ENCODE measurements around the gene ATL1. TPM values are rescaled to one million over a fixed set of nuclear protein-coding genes. Genes with fewer than 3 reads are reported as not detected.

Gene ATL1
- total and polyA plus RNA-seq, 2 donors = 15.0 to 18.6 TPM

DNA sequence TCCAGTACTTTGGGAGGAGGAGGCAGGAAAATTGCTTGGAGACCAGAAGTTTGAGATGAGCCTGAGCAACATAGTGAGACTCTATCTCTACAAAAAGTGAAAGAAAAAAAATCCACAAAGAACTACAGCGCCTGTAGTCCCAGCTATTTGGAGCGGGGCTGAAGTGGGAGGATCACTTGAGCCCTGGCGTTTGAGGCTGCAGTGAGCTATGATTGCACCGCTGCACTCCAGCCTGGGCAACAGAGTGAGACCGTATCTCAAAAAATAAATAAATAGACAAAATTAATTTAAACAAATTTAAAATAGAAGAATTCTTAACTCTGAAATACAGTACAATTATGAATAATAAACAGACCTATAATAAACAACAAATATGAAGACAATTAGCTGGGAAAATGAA lies 40.9 kb downstream of the ATL1 start:
- no peak overlapping the region for H3K4me3 ChIP-seq (ENCODE audit: low read depth, low read length)
- H3K4me1 ChIP-seq (ENCODE audit: insufficient read depth) = no peaks in the 10 kb centered on the region
- H3K27ac ChIP-seq (ENCODE audit: low read depth) = no peak overlapping the region
- 65% methylated on average over 5 of the region's 5 CpGs for WGBS
- no peak for DNase-seq (ENCODE audit: extremely low spot score)
- no peaks in the 10 kb centered on the region for H3K36me3 ChIP-seq (ENCODE audit: insufficient read depth)

DNA sequence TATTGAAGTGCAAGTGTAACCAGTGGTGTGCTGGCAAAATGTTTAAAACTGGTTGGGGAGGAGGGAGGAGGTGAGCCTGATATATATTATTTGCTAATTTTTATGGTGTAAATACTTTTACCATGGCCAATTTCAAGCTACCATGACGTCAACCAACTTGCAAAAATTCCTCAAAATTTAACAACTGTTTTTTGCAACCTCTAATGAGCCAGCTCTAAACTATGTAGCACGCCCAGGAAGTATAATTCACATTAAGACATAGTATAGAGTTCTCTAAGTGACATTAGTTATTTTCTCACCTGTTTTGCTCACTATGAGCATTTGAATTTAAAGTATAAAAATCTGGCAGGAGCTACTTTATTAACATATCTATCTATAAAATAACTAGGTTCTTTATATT lies 41.4 kb downstream of the ATL1 start:
- Histone ChIP-seq H3K27ac (ENCODE audit: low read depth) (no peak overlapping the region), H3K36me3 (ENCODE audit: insufficient read depth) (no peaks in the 10 kb centered on the region), H3K4me3 (ENCODE audit: low read depth, low read length) (no peak overlapping the region), H3K4me1 (ENCODE audit: insufficient read depth) (no peaks in the 10 kb centered on the region)
- WGBS = 92% methylated on average over 2 of the region's 2 CpGs
- no peak for DNase-seq (ENCODE audit: extremely low spot score)

DNA sequence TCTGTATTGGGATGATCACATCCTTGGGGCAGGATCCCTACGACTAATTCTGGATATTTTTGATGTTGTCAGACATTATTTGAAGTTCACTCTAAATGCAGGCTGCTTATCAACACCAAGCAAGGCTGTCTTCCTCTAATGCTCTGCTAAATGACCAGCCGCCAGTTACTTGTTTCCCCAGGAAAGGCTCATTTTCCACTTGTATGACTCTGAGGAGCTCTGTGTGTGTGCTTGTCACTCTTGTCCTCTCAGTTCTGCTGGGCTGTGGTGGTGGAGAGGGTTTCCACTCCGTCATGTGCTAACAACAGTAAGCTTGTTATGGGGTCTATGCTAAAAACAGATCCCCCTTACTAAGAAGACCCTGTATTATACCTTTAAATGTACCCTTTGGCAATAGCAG lies 42.1 kb downstream of the ATL1 start:
- 88% methylated on average over 3 of the region's 3 CpGs for WGBS
- no peaks in the 10 kb centered on the region for H3K4me1 ChIP-seq (ENCODE audit: insufficient read depth)

DNA sequence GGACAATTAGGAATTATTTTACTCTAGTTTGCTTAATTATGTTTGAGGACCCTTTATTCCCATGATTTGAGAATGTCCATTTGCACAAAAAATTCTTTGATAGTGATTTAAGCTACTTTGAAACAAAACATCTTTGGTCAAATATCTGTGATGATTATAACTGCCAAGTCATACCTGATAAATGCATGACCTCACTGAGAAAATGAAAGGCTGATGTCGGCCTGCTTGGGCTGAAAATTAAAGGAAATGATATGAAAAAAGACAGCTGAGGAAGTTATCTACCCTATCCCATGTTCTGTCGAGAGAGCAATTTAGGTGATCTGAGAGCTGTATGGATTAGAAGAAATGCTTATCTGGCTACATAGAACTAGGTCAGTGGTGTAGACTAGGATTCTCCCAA lies 43.6 kb downstream of the ATL1 start:
- H3K4me3 ChIP-seq (ENCODE audit: low read depth, low read length) = no peak overlapping the region
- H3K27ac ChIP-seq (ENCODE audit: low read depth) = no peak overlapping the region
- H3K4me1 ChIP-seq (ENCODE audit: insufficient read depth) = no peaks in the 10 kb centered on the region
- WGBS = 69% methylated on average over 2 of the region's 2 CpGs
- H3K36me3 ChIP-seq (ENCODE audit: insufficient read depth) = no peaks in the 10 kb centered on the region
- DNase-seq (ENCODE audit: extremely low spot score) = no peak

More for the DNA sequence above, 42.1 kb downstream of the ATL1 start:
- DNase-seq (ENCODE audit: extremely low spot score) = no peak
- Histone ChIP-seq H3K36me3 (ENCODE audit: insufficient read depth) (no peaks in the 10 kb centered on the region), H3K4me3 (ENCODE audit: low read depth, low read length) (no peak overlapping the region), H3K27ac (ENCODE audit: low read depth) (no peak overlapping the region)

DNA sequence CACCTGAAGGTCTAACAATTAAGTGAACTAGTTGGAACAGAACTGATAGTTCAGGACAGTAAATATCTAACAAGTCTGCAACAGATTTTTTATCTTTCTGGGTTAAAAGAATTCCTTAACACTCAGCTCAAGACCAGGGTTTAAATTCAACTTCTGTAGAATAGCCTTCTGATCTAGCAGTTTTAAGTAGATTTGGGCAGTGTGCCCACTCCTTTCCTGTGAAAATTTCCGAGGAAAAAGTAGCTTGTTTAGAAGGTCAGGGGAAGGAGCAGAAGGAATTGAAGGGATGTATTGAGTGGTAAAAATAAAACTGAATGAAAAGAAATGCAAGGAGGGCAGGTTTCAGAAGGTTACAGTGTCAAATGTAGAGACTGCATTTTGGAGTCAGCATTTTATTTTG lies 45.8 kb downstream of the ATL1 start:
- no peak for DNase-seq (ENCODE audit: extremely low spot score)
- Histone ChIP-seq H3K36me3 (ENCODE audit: insufficient read depth) (no peaks in the 10 kb centered on the region), H3K4me1 (ENCODE audit: insufficient read depth) (no peaks in the 10 kb centered on the region), H3K4me3 (ENCODE audit: low read depth, low read length) (no peak overlapping the region), H3K27ac (ENCODE audit: low read depth) (no peak overlapping the region)
- 0% methylated on average over 1 of the region's 1 CpG for WGBS

DNA sequence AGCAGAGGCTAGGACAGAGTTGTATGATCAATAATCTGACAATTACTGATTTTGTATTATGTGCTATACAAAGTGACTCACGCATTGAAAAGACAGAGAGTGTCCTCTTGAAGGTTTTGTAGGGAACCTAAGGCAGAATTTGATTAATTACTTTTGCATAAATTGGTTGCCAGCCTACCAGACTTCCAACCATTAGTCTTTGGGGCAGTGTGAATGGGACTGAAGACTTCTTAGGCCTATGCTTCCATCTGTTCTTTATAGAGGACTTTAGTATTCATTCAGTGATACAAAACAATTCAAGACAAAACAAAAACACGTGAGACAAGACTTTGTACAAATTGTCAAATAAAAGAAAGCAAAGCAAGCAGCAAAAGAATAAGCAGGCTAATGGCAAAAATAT lies 46.5 kb downstream of the ATL1 start:
- Histone ChIP-seq H3K36me3 (ENCODE audit: insufficient read depth) (no peaks in the 10 kb centered on the region), H3K27ac (ENCODE audit: low read depth) (no peak overlapping the region), H3K4me3 (ENCODE audit: low read depth, low read length) (no peak overlapping the region), H3K4me1 (ENCODE audit: insufficient read depth) (no peaks in the 10 kb centered on the region)
- 91% methylated on average over 2 of the region's 2 CpGs for WGBS
- no peak for DNase-seq (ENCODE audit: extremely low spot score)

DNA sequence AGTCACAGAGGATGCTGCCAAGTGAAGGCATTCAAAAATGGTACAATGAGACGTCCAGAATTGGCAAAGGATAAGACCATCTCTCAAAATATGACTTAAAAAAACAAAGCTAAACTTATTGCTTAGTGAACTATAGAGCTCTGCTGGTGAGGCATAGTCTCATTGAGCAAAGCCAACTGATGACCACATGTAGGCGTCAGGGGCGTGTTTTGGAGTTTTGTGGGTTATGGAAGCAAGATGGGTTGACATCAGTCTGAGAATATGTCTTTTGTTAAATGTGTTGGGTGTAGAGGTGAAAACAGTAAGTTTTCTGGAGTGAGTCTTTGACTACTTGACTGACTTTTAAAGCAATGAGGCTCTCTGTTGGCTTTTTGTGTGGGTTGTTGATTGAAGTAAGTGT lies 47.2 kb downstream of the ATL1 start:
- H3K27ac ChIP-seq (ENCODE audit: low read depth) = no peak overlapping the region
- no peak for DNase-seq (ENCODE audit: extremely low spot score)
- no peaks in the 10 kb centered on the region for H3K4me1 ChIP-seq (ENCODE audit: insufficient read depth)
- WGBS = 85% methylated on average over 3 of the region's 3 CpGs
- no peak overlapping the region for H3K4me3 ChIP-seq (ENCODE audit: low read depth, low read length)
- H3K36me3 ChIP-seq (ENCODE audit: insufficient read depth) = no peaks in the 10 kb centered on the region

DNA sequence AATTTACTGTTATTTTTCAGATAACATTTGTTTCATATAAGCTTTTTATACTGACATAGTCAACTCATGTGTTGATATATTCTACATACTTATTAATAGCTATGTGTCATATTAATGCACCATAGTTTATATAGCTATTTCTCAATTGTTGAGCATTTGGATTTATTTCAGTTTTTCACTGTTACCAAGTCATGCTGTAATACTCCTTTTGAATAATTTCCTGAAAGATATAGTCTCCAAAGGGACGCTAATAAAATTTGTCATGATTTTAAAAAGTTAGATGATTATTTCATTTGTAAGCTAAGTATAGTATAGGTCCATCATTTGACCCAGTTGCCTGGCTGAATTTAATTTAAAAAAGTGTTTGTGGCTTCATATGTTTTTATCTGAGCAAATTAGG lies 47.8 kb downstream of the ATL1 start:
- Histone ChIP-seq H3K36me3 (ENCODE audit: insufficient read depth) (no peaks in the 10 kb centered on the region), H3K4me3 (ENCODE audit: low read depth, low read length) (no peak overlapping the region), H3K27ac (ENCODE audit: low read depth) (no peak overlapping the region), H3K4me1 (ENCODE audit: insufficient read depth) (no peaks in the 10 kb centered on the region)
- no peak for DNase-seq (ENCODE audit: extremely low spot score)
- WGBS = 78% methylated on average over 1 of the region's 1 CpG

DNA sequence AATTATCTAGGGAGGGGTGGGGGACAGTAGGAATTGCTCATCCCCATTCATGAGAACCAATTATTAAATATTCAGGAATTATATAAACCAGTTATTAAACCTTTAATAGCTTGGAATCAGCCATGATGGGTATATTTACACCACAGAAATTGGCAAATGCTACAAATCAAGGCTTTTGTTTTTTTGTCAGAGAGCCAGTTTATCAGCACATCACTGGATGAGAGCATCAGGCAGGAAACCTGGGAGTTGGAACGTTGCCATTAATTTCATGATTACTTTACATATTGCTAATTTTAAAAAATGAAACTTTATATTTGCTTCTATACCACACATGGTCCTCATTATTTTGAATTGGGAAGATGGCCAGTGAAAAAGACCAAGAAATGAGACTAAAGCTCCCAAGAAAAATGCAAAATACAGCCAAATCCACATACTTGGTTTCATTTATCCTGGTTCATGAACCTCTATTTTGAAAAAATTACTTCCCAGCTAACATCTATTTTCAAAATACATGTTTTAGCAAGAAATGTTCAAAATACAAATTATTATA lies 48.4 kb downstream of the ATL1 start:
- 73% methylated on average over 1 of the region's 1 CpG for whole genome bisulfite sequencing
- H3K4me3 ChIP-seq (ENCODE audit: low read depth, low read length) = no peak overlapping the region
- H3K4me1 ChIP-seq (ENCODE audit: insufficient read depth) = no peaks in the 10 kb centered on the region
- no peak for DNase-seq (ENCODE audit: extremely low spot score)
- H3K36me3 ChIP-seq (ENCODE audit: insufficient read depth) = no peaks in the 10 kb centered on the region
- H3K27ac ChIP-seq (ENCODE audit: low read depth) = no peak overlapping the region

DNA sequence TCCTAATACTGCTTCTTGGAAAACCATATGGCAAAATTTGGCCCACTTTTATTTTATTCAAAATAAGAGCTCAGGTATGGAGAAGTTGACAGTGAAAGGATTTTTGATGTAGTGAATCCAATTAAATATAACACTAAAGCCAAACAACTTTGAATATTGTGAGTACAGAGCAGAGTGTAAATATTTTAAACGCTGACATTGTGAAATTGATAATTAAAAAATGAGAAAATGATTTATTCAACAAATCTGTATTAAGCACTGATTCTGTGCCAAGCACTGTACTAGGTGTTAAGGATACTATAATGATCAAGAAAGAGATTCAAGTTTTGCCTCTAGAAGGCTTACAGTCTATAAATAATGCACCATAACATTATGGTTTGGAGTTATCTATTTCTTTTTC lies 50.5 kb downstream of the ATL1 start:
- Histone ChIP-seq H3K4me1 (ENCODE audit: insufficient read depth) (no peaks in the 10 kb centered on the region), H3K36me3 (ENCODE audit: insufficient read depth) (no peaks in the 10 kb centered on the region), H3K4me3 (ENCODE audit: low read depth, low read length) (no peak overlapping the region), H3K27ac (ENCODE audit: low read depth) (no peak overlapping the region)
- 94% methylated on average over 1 of the region's 1 CpG for WGBS
- DNase-seq (ENCODE audit: extremely low spot score) = no peak

DNA sequence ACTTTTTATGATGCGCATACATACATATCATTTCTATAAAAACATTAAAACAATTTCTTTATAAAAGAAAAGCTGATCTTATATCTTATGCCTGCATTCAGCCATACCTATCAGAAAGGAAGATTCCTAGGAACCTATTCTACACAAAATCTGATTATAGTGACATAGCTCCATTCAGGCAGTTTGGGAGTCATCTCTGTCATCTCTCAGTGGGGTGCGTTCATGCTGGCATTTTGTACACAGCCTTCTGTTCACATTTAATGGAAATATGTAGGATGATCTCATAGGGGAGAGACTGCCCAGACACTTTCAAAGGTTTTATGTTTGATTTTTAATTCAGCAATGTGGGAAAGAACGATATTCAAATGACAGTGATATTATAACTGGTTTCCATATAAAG lies 52.9 kb downstream of the ATL1 start:
- no peak overlapping the region for H3K4me3 ChIP-seq (ENCODE audit: low read depth, low read length)
- H3K4me1 ChIP-seq (ENCODE audit: insufficient read depth) = no peaks in the 10 kb centered on the region
- WGBS = 93% methylated on average over 3 of the region's 3 CpGs
- H3K27ac ChIP-seq (ENCODE audit: low read depth) = no peak overlapping the region
- no peak for DNase-seq (ENCODE audit: extremely low spot score)
- no peaks in the 10 kb centered on the region for H3K36me3 ChIP-seq (ENCODE audit: insufficient read depth)

DNA sequence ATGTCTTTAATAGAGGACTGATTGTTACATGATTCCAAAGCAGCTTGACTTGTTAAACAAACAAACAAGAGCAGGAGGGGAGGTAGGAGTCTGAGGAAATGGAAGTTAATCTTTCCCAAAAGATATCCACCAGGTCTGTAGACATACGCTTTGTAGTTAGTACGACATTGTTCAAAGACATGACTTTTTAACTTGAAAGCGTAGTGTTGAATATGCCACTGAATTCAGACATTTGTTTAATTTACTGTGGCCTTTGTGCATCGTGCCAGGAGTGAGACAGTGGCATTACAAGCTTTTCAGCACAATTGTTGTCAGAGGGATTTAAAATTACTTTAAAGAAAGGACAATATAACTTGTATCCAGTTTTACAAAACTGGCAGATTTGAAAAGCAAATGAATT lies 55.1 kb downstream of the ATL1 start:
- H3K4me3 ChIP-seq (ENCODE audit: low read depth, low read length) = no peak overlapping the region
- H3K4me1 ChIP-seq (ENCODE audit: insufficient read depth) = no peaks in the 10 kb centered on the region
- no peak overlapping the region for H3K27ac ChIP-seq (ENCODE audit: low read depth)
- 57% methylated on average over 4 of the region's 4 CpGs for WGBS
- no peak for DNase-seq (ENCODE audit: extremely low spot score)
- H3K36me3 ChIP-seq (ENCODE audit: insufficient read depth) = no peaks in the 10 kb centered on the region

DNA sequence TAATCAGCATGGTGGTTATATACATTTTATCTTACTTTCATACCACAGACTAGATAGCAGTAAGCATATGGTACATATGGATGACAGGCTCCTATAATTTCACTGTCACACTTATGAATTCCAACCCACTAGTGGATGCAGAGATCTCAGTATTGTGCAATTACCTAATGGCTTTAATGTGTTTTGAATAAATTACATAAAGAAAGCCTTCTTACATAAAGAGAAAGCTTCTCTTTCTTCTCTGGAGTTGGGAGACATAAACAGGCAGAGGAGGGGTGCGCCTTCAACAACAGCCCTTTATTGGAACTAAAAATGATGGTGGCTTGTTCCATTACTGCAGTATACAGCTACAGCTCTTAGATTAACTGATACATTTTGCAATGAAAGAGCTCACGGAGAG lies 55.6 kb downstream of the ATL1 start:
- H3K4me3 ChIP-seq (ENCODE audit: low read depth, low read length) = no peak overlapping the region
- 98% methylated on average over 2 of the region's 2 CpGs for WGBS
- no peak overlapping the region for H3K27ac ChIP-seq (ENCODE audit: low read depth)
- H3K4me1 ChIP-seq (ENCODE audit: insufficient read depth) = no peaks in the 10 kb centered on the region
- H3K36me3 ChIP-seq (ENCODE audit: insufficient read depth) = no peaks in the 10 kb centered on the region
- DNase-seq (ENCODE audit: extremely low spot score) = no peak

DNA sequence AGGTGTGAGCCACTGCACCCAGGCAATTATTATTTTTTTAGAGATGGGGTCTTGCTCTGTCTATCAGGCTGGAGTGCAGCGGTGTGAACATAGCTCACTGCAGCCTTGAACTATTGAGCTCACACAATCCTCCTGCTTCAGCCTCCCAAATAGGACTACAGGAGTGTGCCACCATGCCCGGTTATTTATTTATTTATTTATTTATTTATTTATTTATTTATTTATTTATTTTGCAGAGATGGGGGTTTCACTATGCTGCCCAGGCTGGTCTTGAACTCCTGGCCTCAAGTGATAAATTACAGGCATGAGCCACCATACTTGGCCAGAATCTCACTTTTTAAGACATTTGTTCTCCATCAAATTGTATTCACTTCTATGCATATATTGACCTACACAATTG lies 56.3 kb downstream of the ATL1 start:
- DNase-seq (ENCODE audit: extremely low spot score) = no peak
- H3K4me3 ChIP-seq (ENCODE audit: low read depth, low read length) = no peak overlapping the region
- H3K27ac ChIP-seq (ENCODE audit: low read depth) = no peak overlapping the region
- no peaks in the 10 kb centered on the region for H3K36me3 ChIP-seq (ENCODE audit: insufficient read depth)
- H3K4me1 ChIP-seq (ENCODE audit: insufficient read depth) = no peaks in the 10 kb centered on the region
- 97% methylated on average over 2 of the region's 2 CpGs for WGBS

DNA sequence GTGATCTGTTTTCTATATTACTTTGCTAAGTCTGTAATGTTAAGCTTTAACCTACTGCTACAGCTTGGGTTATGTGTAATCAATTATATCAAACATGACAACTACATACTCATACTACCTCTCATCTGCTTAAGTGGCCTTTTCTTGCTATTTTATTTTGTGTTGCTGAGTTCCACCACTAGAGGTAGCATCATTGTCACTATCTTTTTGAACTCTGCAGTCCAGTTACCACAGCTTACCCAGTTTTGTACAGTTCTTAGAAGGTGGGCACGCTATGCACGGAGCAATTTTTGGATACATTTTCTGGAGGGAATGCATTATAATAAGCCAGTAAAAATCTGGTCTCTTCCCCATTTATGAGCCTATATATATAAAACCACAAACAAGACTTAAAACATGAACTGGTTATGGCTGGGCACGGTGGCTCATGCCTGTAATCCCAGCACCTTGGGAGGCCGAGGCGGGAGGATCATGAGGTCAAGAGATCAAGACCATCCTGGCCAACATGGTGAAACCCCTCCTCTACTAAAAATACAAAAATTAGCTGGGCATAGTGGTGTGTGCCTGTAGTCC lies 59.7 kb downstream of the ATL1 start:
- 80% methylated on average over 5 of the region's 5 CpGs for WGBS
- no peaks in the 10 kb centered on the region for H3K36me3 ChIP-seq (ENCODE audit: insufficient read depth)
- H3K4me1 ChIP-seq (ENCODE audit: insufficient read depth) = no peaks in the 10 kb centered on the region
- no peak overlapping the region for H3K27ac ChIP-seq (ENCODE audit: low read depth)
- DNase-seq (ENCODE audit: extremely low spot score) = no peak
- H3K4me3 ChIP-seq (ENCODE audit: low read depth, low read length) = no peak overlapping the region
